ENCODE results near the gene COBLL1. TPM values are rescaled to one million over a fixed set of nuclear protein-coding genes. Genes with fewer than 3 reads are reported as not detected.

Gene COBLL1
- total RNA-seq, 2 donors from 2014 or later: 52.1 to 82.8 TPM

- H3K27ac ChIP-seq: no peak overlapping the region
- intact Hi-C loops (cut with DNase I): no loop called here
- no peak for DNase-seq (ENCODE audit: low spot score)
Measured at GRCh38 chr2:164655336-164655735, 186.3 kb downstream of the COBLL1 start.

DNA sequence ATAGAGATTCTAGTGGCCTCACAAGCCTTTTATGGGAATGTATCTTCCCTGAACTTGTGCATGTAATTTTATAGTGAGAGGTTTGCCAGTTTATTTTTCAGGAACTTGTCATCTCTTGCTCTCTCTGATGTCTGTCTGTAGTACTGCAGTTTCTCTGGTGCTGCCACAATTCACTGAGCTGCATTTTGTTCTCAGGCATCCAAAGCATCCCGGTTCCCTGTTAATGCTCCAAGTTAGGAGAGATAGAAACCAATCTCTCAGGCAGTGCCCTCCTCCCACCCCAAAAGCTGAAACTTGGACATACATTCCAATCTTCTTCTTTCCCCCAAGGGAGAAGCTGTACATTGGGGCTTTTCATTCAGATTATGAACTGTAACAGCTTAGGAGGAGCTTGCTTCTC lies 190.3 kb downstream of the COBLL1 start:
- TF ChIP-seq POLR2A (IDR thresholded peaks at IDR 0.05) (no peak), POLR2AphosphoS5 (IDR thresholded peaks at IDR 0.05) (no peak), CTCF (IDR thresholded peaks at IDR 0.05) (no peak)
- Histone ChIP-seq H3K4me1 (replicated peaks) (no peaks in the 10 kb centered on the region), H3K27me3 (replicated peaks; ENCODE audit: insufficient read depth) (no peaks in the 10 kb centered on the region), H3K4me3 (no peak overlapping the region), H3K36me3 (no peaks in the 10 kb centered on the region), H3K9me3 (no peaks in the 10 kb centered on the region), H3K27ac (no peak overlapping the region)
- no peak for DNase-seq (ENCODE audit: low spot score)
- WGBS: 64% methylated on average over 1 of the region's 1 CpG
- intact Hi-C loops (cut with DNase I): no loop called here

More at GRCh38 chr2:164655336-164655735, 186.3 kb downstream of the COBLL1 start:
- no peaks in the 10 kb centered on the region for H3K4me1 ChIP-seq (replicated peaks)
- H3K36me3 ChIP-seq: no peaks in the 10 kb centered on the region
- TF ChIP-seq CTCF (IDR thresholded peaks at IDR 0.05): no peak
- no peaks in the 10 kb centered on the region for H3K27me3 ChIP-seq (replicated peaks; ENCODE audit: insufficient read depth)
- H3K4me3 ChIP-seq: no peak overlapping the region
- H3K9me3 ChIP-seq: no peaks in the 10 kb centered on the region

DNA sequence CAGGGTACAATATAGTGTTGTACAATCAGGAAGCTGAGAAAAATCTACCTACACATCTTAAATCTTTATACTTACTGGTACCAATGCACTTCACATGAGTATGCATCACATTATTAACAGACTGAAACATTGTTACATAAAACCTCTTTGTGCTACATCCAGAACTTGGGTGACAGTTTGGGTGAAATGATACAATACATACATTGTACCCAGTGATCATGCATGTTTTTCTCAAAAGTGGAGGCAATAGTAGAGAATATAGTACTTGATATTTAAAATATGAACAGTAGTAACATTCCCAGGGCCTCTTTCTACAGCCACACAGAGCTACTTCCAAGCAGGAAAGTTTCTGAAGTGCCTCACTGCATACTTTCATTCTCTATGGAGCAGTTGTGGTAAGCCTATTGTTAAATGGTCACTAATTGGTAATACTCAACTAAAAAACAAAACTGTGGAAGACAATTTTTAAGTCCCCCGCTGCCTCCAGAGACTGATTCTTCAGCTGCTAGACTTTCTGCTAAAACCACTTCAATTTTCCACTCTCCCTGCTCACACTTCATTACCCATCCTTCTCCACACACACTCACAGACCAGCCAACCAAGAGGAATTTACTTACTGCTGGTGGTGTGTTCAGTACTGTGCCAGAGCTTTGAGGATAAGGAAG lies 197.5 kb downstream of the COBLL1 start:
- intact Hi-C loops (cut with DNase I): no loop called here
- H3K4me3 ChIP-seq: no peak overlapping the region
- TF ChIP-seq POLR2A (IDR thresholded peaks at IDR 0.05) (no peak), CTCF (IDR thresholded peaks at IDR 0.05) (no peak), POLR2AphosphoS5 (IDR thresholded peaks at IDR 0.05) (no peak)
- no peak overlapping the region for H3K27ac ChIP-seq
- no peaks in the 10 kb centered on the region for H3K9me3 ChIP-seq
- H3K36me3 ChIP-seq: no peaks in the 10 kb centered on the region
- 96% methylated on average over 1 of the region's 1 CpG for WGBS
- DNase-seq (ENCODE audit: low spot score): no peak
- H3K4me1 ChIP-seq (replicated peaks): no peaks in the 10 kb centered on the region
- H3K27me3 ChIP-seq (replicated peaks; ENCODE audit: insufficient read depth): no peaks in the 10 kb centered on the region

GRCh38 chr2:164642946-164643555 lies 198.6 kb downstream of the COBLL1 start:
- Histone ChIP-seq H3K9me3 (no peaks in the 10 kb centered on the region), H3K36me3 (no peaks in the 10 kb centered on the region), H3K27ac (no peak overlapping the region), H3K4me3 (no peak overlapping the region), H3K27me3 (replicated peaks; ENCODE audit: insufficient read depth) (no peaks in the 10 kb centered on the region), H3K4me1 (replicated peaks) (no peaks in the 10 kb centered on the region)
- intact Hi-C loops (cut with DNase I): no loop called here
- TF ChIP-seq CTCF (IDR thresholded peaks at IDR 0.05) (no peak), POLR2AphosphoS5 (IDR thresholded peaks at IDR 0.05) (no peak), POLR2A (IDR thresholded peaks at IDR 0.05) (no peak)
- WGBS: 89% methylated on average over 8 of the region's 8 CpGs
- DNase-seq (ENCODE audit: low spot score): no peak

DNA sequence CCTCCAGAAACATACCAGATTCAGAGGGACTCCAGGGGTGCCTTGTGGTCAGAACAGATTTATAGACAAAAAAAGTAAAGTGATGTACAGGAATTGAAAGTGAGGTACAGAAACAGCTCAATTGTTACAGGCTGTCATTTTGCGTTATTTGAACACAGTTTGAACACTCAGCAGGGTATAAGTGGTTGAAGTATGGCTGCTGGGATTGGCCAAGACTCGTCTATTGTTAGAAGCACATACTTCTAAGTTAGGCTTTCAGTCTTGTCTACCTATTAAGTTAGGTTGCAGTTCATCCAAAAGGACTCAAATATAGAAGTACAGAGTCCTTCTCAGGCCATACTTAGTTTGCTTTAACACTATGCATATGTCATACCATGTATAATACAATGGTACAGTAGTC lies 199.4 kb downstream of the COBLL1 start:
- no peaks in the 10 kb centered on the region for H3K36me3 ChIP-seq
- no peaks in the 10 kb centered on the region for H3K9me3 ChIP-seq
- WGBS: 96% methylated on average over 2 of the region's 2 CpGs
- intact Hi-C loops (cut with DNase I): no loop called here
- H3K27ac ChIP-seq: no peak overlapping the region
- TF ChIP-seq POLR2AphosphoS5 (IDR thresholded peaks at IDR 0.05) (no peak), POLR2A (IDR thresholded peaks at IDR 0.05) (no peak), CTCF (IDR thresholded peaks at IDR 0.05) (no peak)
- H3K27me3 ChIP-seq (replicated peaks; ENCODE audit: insufficient read depth): no peaks in the 10 kb centered on the region
- DNase-seq (ENCODE audit: low spot score): no peak
- H3K4me1 ChIP-seq (replicated peaks): no peaks in the 10 kb centered on the region
- H3K4me3 ChIP-seq: no peak overlapping the region
